Stimulated activated naive CD8-positive, alpha-beta T cell treated with anti-CD3 and anti-CD28 coated beads, Interleukin-15, Interleukin-2, amounts not matched to agents 100 U/mL and 50 U/mL, for 24 hours (primary cell): ENCODE data around the gene IPO8.
"Not testable (repeated sequence)": the region's sequence is repeated elsewhere in the genome, so short reads cannot be mapped to it uniquely, and the experiment has no call there.

ENCODE experiments used
- ATAC-seq: fragments of 150-1000 bp; cut with Tn5 transposase; one replicate; pipeline ENCODE4 v1.10.0; 2021
- DNase-seq: peaks from one replicate; pipeline ENCODE4 v3.0.0; 2021

Gene IPO8

GRCh38 chr12:30604302-30604701, 91.4 kb downstream of the IPO8 start:
- not testable (repeated sequence) for DNase-seq, ATAC-seq

GRCh38 chr12:30603129-30603528, 92.5 kb downstream of the IPO8 start:
- ATAC-seq = no peak

GRCh38 chr12:30602678-30603077, 93.0 kb downstream of the IPO8 start:
- no peak for ATAC-seq
- DNase-seq = no peak

More at GRCh38 chr12:30603129-30603528, 92.5 kb downstream of the IPO8 start:
- no peak for DNase-seq

GRCh38 chr12:30599608-30600007, 96.1 kb downstream of the IPO8 start:
- DNase-seq = no peak

GRCh38 chr12:30598889-30599288, 96.8 kb downstream of the IPO8 start:
- no peak for ATAC-seq
- DNase-seq = no peak

More at GRCh38 chr12:30599608-30600007, 96.1 kb downstream of the IPO8 start:
- ATAC-seq = no peak

GRCh38 chr12:30595742-30596141, 99.9 kb downstream of the IPO8 start:
- no peak for ATAC-seq
- DNase-seq = no peak

GRCh38 chr12:30594509-30594908, 101.2 kb downstream of the IPO8 start:
- ATAC-seq (no peak), DNase-seq (no peak)

GRCh38 chr12:30588572-30588971, 107.1 kb downstream of the IPO8 start:
- DNase-seq, ATAC-seq: not testable (repeated sequence)

- DNase-seq (no peak), ATAC-seq (no peak)
These were observed 107.9 kb downstream of the IPO8 start for GRCh38 chr12:30587782-30588181.

GRCh38 chr12:30585877-30586276, 109.8 kb downstream of the IPO8 start:
- ATAC-seq (no peak), DNase-seq (no peak)

GRCh38 chr12:30582943-30583342, 112.7 kb downstream of the IPO8 start:
- DNase-seq (no peak), ATAC-seq (no peak)

- DNase-seq = no peak
These were observed 115.3 kb downstream of the IPO8 start for GRCh38 chr12:30580344-30580743.

More at GRCh38 chr12:30580344-30580743, 115.3 kb downstream of the IPO8 start:
- no peak for ATAC-seq
